HepG2 (cell line): ENCODE measurements around the gene LRIG1. TPM values are rescaled to one million over a fixed set of nuclear protein-coding genes. Genes with fewer than 3 reads are reported as not detected.
A peak's percentile ranks its signal among the peaks of the same experiment; 100 is the strongest.

ENCODE experiments used
- ATAC-seq: fragments of 200-7000 bp; cut with Tn5 transposase; 3 replicates; pipeline ENCODE4 v1.9.1; 2020; ENCODE audit warnings: mild to moderate bottlenecking, moderate library complexity
- BruUV-seq: library from RNA; stranded (reverse); fragments of 400-500 nt; replicated peaks from 2 replicates; lab custom pipeline; 2021; lab: Mats Ljungman, UMichigan
- CTCF ChIA-PET: fragments of 300-600 bp; formaldehyde crosslinking; extraction: SDS; loops from one replicate; lab custom pipeline; 2021; ENCODE audit warnings: low total read pairs, inconsistent platforms, low intra/inter-chr PET ratio; lab: Yijun Ruan, JAX
- POLR2A ChIA-PET: fragments of 350-600 bp; sonication (Branson Sonifier 250); formaldehyde crosslinking; loops from one replicate; lab custom pipeline; 2020; ENCODE audit warnings: antibody characterized with exemption, inconsistent platforms; lab: Yijun Ruan, JAX
- DNase-seq: peaks from one replicate; pipeline ENCODE4 v3.0.0-alpha.2; 2015; ENCODE audit warnings: low spot score
- FAIRE-seq: peaks from 3 replicates; lab custom pipeline; 2011; peaks lifted over from hg19 to GRCh38; lab: Jason Lieb, UNC
- H2AFZ ChIP-seq: one replicate; pipeline ENCODE4 v1.6.1; 2011; ENCODE audit warnings: low read length, inconsistent platforms
- H3K27ac ChIP-seq: fragments of 300-600 bp; 3 replicates; pipeline ENCODE4 v1.8.0; 2011; ENCODE audit warnings: mixed run types, mild to moderate bottlenecking, mixed read lengths, low read length, inconsistent platforms; ENCODE audit not compliant: insufficient read depth; ENCODE audit errors: extremely low read length
- H3K27me3 ChIP-seq, 2 experiments: fragments of 200-600 bp in 1 of 2; 2 replicates in 1 of 2; 3 replicates in 1 of 2; pipeline versions ENCODE4 v1.6.0 to v1.8.0; 2011; ENCODE audit warnings: low read length in 2 of 2, mild to moderate bottlenecking in 2 of 2, moderate library complexity in 2 of 2, inconsistent platforms in 1 of 2; ENCODE audit not compliant: insufficient read depth in 2 of 2, control insufficient read depth in 1 of 2
- H3K36me3 ChIP-seq, 2 experiments: fragments of 200-600 bp in 1 of 2; replicated peaks in 1 of 2; 2 replicates in 1 of 2; 3 replicates in 1 of 2; pipeline versions ENCODE4 v1.5.1 to v1.8.0; 2011; ENCODE audit warnings: low read length in 2 of 2, inconsistent platforms in 1 of 2; ENCODE audit not compliant: insufficient read depth in 2 of 2, control insufficient read depth in 1 of 2
- H3K4me1 ChIP-seq: 2 replicates; pipeline ENCODE4 v1.5.1; 2012; ENCODE audit warnings: low read length, inconsistent platforms; ENCODE audit not compliant: insufficient read depth
- H3K4me2 ChIP-seq: 2 replicates; pipeline ENCODE4 v1.6.0; 2011; ENCODE audit warnings: low read depth, low read length, inconsistent platforms
- H3K4me3 ChIP-seq, 3 experiments: fragments of 200-600 bp in 1 of 3; sonication (generic), shearing (Covaris generic) in 1 of 3; replicated peaks in 1 of 3; 2 replicates each; pipeline ENCODE4 v1.5.1; 2011 to 2016; ENCODE audit warnings: low read length in 3 of 3, inconsistent platforms in 2 of 3, low read depth in 2 of 3, mild to moderate bottlenecking in 2 of 3, control low read depth in 1 of 3, mixed read lengths in 1 of 3; ENCODE audit not compliant: insufficient read depth in 1 of 3
- H3K79me2 ChIP-seq: one replicate; pipeline ENCODE4 v1.6.1; 2011; ENCODE audit warnings: low read length, inconsistent platforms; ENCODE audit not compliant: insufficient read depth
- H3K9ac ChIP-seq: 2 replicates; pipeline ENCODE4 v1.6.0; 2011; ENCODE audit warnings: mild to moderate bottlenecking, low read depth, low read length, inconsistent platforms; ENCODE audit not compliant: insufficient read depth
- H3K9me3 ChIP-seq: 2 replicates; pipeline ENCODE4 v1.5.1; 2012; ENCODE audit warnings: mild to moderate bottlenecking, low read length
- H4K20me1 ChIP-seq: 2 replicates; pipeline ENCODE4 v1.6.0; 2011; ENCODE audit warnings: inconsistent platforms, mild to moderate bottlenecking, low read length, moderate library complexity; ENCODE audit not compliant: insufficient read depth
- AHR ChIP-seq: IDR thresholded peaks from 2 replicates; pipeline ENCODE4 v1.6.1; 2018; ENCODE audit warnings: missing genetic modification reagents, missing compliant biosample characterization
- KAT2B ChIP-seq: fragments of 150-350 bp; IDR thresholded peaks from 2 replicates; pipeline ENCODE4 v1.6.1; 2014; ENCODE audit warnings: low read depth, low read length, borderline replicate concordance
- KMT2A ChIP-seq: sonication (generic); formaldehyde crosslinking; IDR thresholded peaks from 2 replicates; pipeline ENCODE4 v1.4.0; 2020; ENCODE audit warnings: missing genetic modification reagents
- POGZ ChIP-seq: sonication (generic); formaldehyde crosslinking; IDR thresholded peaks from 2 replicates; pipeline ENCODE4 v1.4.0; 2020; ENCODE audit warnings: mild to moderate bottlenecking, missing genetic modification reagents
- THAP11 ChIP-seq: IDR thresholded peaks from 2 replicates; pipeline ENCODE4 v1.6.1; 2016; ENCODE audit warnings: missing biosample characterization, missing genetic modification reagents
- ZBTB3 ChIP-seq: sonication (generic); formaldehyde crosslinking; IDR thresholded peaks from 2 replicates; pipeline ENCODE4 v1.4.0; 2020; ENCODE audit warnings: low read depth, mild to moderate bottlenecking, moderate library complexity, missing genetic modification reagents, borderline replicate concordance
- ZFP41 ChIP-seq: sonication (generic); formaldehyde crosslinking; IDR thresholded peaks from 2 replicates; pipeline ENCODE4 v1.4.0; 2020; ENCODE audit warnings: mild to moderate bottlenecking, missing genetic modification reagents, borderline replicate concordance
- ZNF263 ChIP-seq: sonication (generic); formaldehyde crosslinking; IDR thresholded peaks from 2 replicates; pipeline ENCODE4 v1.4.0; 2020; ENCODE audit warnings: missing genetic modification reagents
- ZNF446 ChIP-seq: sonication (generic); formaldehyde crosslinking; IDR thresholded peaks from 2 replicates; pipeline ENCODE4 v1.5.0; 2020; ENCODE audit warnings: mild to moderate bottlenecking, missing genetic modification reagents
- WGBS: methylation state at CpG from one replicate; pipeline ENCODE4 v1.1.6; 2017; ENCODE audit warnings: low lambda C conversion rate; 5-methylcytosine and 5-hydroxymethylcytosine counted together
- in situ Hi-C: cut with HindIII; loops from 2 replicates; pipeline ENCODE4 v1.10.0; 2017; ENCODE audit warnings: low pct_unique_long_range_greater_than_20kb; ENCODE audit not compliant: extremely low pct_ligation_motif_present
- intact Hi-C: fragments of 100-400 bp; cut with micrococcal nuclease; formaldehyde crosslinking; loops from one replicate; pipeline ENCODE4 v1.10.0; 2022; ENCODE audit not compliant: unreplicated experiment
- polyA plus RNA-seq, 8 experiments: library from polyadenylated mRNA; depleted of rRNA in 3 of 8; stranded (reverse) in 7 of 8; unstranded in 1 of 8; fragments of >200 nt; fragmentation: Illumina TruSeq in 4 of 8; extraction: Trizol in 4 of 8; gene quantifications; 2 replicates each; pipeline versions ENCODE4 v1.2.1 to v1.2.3, GENCODE V29; 2011 to 2016; ENCODE audit warnings: low read depth in 4 of 8, missing spikeins in 1 of 8, mixed read lengths in 1 of 8; ENCODE audit not compliant: insufficient read depth in 1 of 8
- total RNA-seq, 5 experiments: library from RNA; depleted of rRNA; stranded (reverse); fragments of >200 nt; fragmentation: Illumina TruSeq; extraction: Trizol; gene quantifications; 2 replicates each; pipeline ENCODE4 v1.2.3, GENCODE V29; 2016; ENCODE audit warnings: low read depth in 1 of 5
- TF ChIP-seq, protein P1 (sequence below): sonication (generic); formaldehyde crosslinking; IDR thresholded peaks from 2 replicates; pipeline ENCODE4 v1.8.1; 2023; ENCODE audit warnings: mild to moderate bottlenecking, moderate library complexity, missing genetic modification reagents
- TF ChIP-seq, protein P2 (sequence below): sonication (generic); formaldehyde crosslinking; IDR thresholded peaks from 2 replicates; pipeline ENCODE4 v1.9.0; 2022; ENCODE audit warnings: missing genetic modification reagents, mild to moderate bottlenecking, borderline replicate concordance

Gene LRIG1
- total and polyA plus RNA-seq, 2 of the 13 experiments (the other 11 are each of a cell fraction or from before 2014, with no cell fraction given) = 17.8 to 24.8 TPM

DNA sequence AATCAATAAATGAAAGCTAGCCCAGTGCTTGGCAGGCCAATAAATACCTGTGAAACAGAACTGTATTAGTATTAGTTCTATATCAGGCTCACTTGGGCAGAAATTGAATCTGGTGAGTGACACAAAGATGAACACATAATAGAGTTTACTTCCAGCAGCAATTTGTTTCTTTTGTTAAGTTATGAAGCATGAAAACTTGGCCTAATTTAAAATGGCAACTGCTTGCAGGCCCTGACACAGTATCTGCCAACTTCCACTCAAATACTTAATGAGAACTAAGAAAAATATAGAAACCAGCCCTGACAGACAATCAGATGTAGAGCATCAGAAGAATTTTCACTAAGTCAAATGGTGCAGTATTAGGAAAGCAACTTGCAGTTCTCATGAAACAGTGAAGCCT lies 37.6 kb upstream of the LRIG1 start:
- TF ChIP-seq ZBTB3 (no peak), ZNF446 (no peak), ZFP41 (CRISPR knock-in tag) (no peak), POGZ (no peak), KAT2B (no peak), KMT2A (CRISPR knock-in tag) (no peak), AHR (CRISPR knock-in tag) (no peak), THAP11 (CRISPR knock-in tag) (no peak)
- TF ChIP-seq, protein P1, sequence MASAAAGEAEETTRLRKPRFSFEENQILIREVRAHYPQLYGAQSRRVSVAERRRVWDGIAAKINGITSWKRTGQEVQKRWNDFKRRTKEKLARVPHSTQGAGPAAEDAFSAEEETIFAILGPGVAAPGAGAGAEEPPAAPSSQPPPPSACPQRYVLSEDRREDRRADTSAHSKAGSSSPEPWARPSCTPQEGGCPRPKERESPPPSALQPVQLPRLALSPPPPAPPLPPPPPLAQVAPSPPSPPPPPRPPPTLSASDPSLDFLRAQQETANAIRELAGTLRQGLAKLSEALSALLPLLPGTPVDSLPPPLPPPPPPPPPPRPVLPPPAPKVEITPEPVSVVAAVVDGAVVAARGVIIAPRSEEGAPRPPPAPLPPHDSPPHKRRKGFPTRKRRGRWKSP (CRISPR knock-in tag) = no peak
- no peak overlapping the region for H3K4me3 ChIP-seq
- ChIA-PET POLR2A (no interaction called here), CTCF (no interaction called here)
- FAIRE-seq (no peak), ATAC-seq (no peak), DNase-seq (no peak)
- in situ Hi-C loops = no loop called here
- H3K9ac ChIP-seq = no peak overlapping the region
- no peak overlapping the region for H3K27ac ChIP-seq
- no peaks in the 10 kb centered on the region for H3K36me3 ChIP-seq
- no TSS peak for BruUV-seq
- H3K79me2 ChIP-seq = no peaks in the 10 kb centered on the region
- no peaks in the 10 kb centered on the region for H3K9me3 ChIP-seq
- no peaks in the 10 kb centered on the region for H4K20me1 ChIP-seq
- H3K27me3 ChIP-seq = peaks cover 0 to 6% of the 10 kb centered on the region in 2 experiments; a peak in 2 of 5 replicates
- H3K4me2 ChIP-seq = no peak overlapping the region
- intact Hi-C loops = no loop called here
- H3K4me1 ChIP-seq = no peaks in the 10 kb centered on the region
- H2AFZ ChIP-seq = no peak overlapping the region

DNA sequence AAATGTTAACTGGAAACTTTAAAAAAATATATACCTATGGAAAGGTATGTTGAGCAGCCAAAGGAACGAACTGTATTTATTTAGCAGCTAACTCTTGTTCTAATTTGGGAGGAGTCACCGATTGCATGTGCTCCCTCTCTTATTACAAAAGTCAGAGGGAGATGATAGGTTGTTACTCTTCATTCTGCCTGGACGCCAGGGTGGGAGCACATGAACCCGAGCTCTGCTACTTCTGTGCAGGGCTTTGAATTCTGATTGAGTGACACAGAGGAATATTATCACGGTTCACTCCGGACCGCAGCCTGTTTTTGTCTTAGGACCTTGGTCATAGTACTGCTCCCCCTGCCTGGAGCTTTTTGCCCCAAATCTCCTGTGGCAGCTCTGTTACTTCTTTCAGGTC lies 36.9 kb upstream of the LRIG1 start:
- FAIRE-seq = no peak
- TF ChIP-seq, protein P2, sequence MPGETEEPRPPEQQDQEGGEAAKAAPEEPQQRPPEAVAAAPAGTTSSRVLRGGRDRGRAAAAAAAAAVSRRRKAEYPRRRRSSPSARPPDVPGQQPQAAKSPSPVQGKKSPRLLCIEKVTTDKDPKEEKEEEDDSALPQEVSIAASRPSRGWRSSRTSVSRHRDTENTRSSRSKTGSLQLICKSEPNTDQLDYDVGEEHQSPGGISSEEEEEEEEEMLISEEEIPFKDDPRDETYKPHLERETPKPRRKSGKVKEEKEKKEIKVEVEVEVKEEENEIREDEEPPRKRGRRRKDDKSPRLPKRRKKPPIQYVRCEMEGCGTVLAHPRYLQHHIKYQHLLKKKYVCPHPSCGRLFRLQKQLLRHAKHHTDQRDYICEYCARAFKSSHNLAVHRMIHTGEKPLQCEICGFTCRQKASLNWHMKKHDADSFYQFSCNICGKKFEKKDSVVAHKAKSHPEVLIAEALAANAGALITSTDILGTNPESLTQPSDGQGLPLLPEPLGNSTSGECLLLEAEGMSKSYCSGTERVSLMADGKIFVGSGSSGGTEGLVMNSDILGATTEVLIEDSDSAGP (CRISPR knock-in tag) = no peak
- TF ChIP-seq ZNF263 (CRISPR knock-in tag) = peak; percentile 71; the same call in 1 of the 2 replicates
- Histone ChIP-seq H3K36me3 (no peaks in the 10 kb centered on the region), H3K9ac (no peak overlapping the region), H3K27ac (no peak overlapping the region), H3K4me3 (no peak overlapping the region), H4K20me1 (no peaks in the 10 kb centered on the region), H3K79me2 (no peaks in the 10 kb centered on the region), H3K4me1 (no peaks in the 10 kb centered on the region), H2AFZ (peak overlapping the region; percentile 54), H3K27me3 (peaks cover 0 to 6% of the 10 kb centered on the region in 2 experiments; a peak in 2 of 5 replicates), H3K9me3 (no peaks in the 10 kb centered on the region), H3K4me2 (0 out of 2 replicates have a peak overlapping the region, but pooled peaks have one; percentile 27)
- intact Hi-C loops (no loop called here), in situ Hi-C loops (no loop called here)
- no TSS peak for BruUV-seq
- DNase-seq = no peak
- CTCF ChIA-PET = no interaction called here
- POLR2A ChIA-PET = no interaction called here
- no peak; the same call in 2 of the 3 replicates for ATAC-seq
- 13% methylated on average over 7 of the region's 7 CpGs for WGBS
